AG04450 (cell line): ENCODE data around the gene ALOX15B. TPM values are rescaled to one million over a fixed set of nuclear protein-coding genes. Genes with fewer than 3 reads are reported as not detected.
A peak's percentile ranks its signal among the peaks of the same experiment; 100 is the strongest.
"Not testable (repeated sequence)": the region's sequence is repeated elsewhere in the genome, so short reads cannot be mapped to it uniquely, and the experiment has no call there.

Source experiments
- CTCF ChIA-PET: fragments of 300-600, 350-600 bp; formaldehyde crosslinking; extraction: SDS; loops from one replicate; lab custom pipeline; 2022; ENCODE audit warnings: antibody characterized with exemption, inconsistent platforms; lab: Charles Lee
- POLR2A ChIA-PET: fragments of 350-600 bp; formaldehyde crosslinking; extraction: SDS; loops from one replicate; lab custom pipeline; 2021; ENCODE audit warnings: antibody characterized with exemption, inconsistent platforms; lab: Yijun Ruan, JAX
- DNase-seq: peaks from one replicate; pipeline ENCODE4 v3.0.0-alpha.2; 2011; ENCODE audit warnings: low read depth, low spot score
- H3K27ac ChIP-seq: one replicate; pipeline ENCODE4 v1.5.1; 2012; ENCODE audit warnings: low read depth, low read length, control low read depth
- H3K27me3 ChIP-seq: one replicate; pipeline ENCODE4 v1.6.0; 2012; ENCODE audit warnings: low read length; ENCODE audit not compliant: control insufficient read depth, insufficient read depth
- H3K4me3 ChIP-seq: 2 replicates; pipeline ENCODE4 v1.5.1; 2011; ENCODE audit warnings: mild to moderate bottlenecking, low read depth, low read length, control low read depth
- H3K9me3 ChIP-seq: 2 replicates; pipeline ENCODE4 v1.5.1; 2012; ENCODE audit warnings: low read length; ENCODE audit not compliant: control insufficient read depth, insufficient read depth
- polyA plus RNA-seq: library from polyadenylated mRNA; depleted of rRNA; stranded (reverse); fragments of >200 nt; gene quantifications from 2 replicates; pipeline ENCODE4 v1.2.3, GENCODE V29; 2011
- TF ChIP-seq, protein P1 (sequence below): IDR thresholded peaks from 2 replicates; pipeline ENCODE4 v1.5.1; 2011; ENCODE audit warnings: low read depth, low read length, control low read depth, inconsistent platforms

The ALOX15B gene
- polyA plus RNA-seq, 1 experiment, result not detected

DNA sequence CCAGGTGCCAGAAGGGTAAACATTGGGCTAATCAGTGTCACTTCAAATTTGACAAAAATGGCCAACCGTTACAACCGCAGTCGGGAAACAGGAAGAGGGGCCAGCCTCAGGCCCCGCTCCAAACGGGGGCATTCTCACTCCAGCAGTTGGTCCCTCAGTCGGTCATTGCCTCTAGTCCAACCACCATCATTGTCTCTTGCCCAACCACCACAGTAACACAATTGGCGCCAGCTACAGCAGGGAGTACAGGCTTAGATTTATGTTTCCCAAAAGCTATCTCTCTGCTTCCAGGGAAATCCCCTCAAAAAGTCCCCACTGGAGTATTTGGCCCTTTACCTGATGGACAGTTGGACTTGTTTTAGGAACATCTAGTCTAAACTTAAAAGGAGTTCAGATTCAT is 20.3 kb downstream of the ALOX15B start:
- DNase-seq, result no peak
- Histone ChIP-seq H3K4me3 (no peak overlapping the region), H3K27me3 (peaks cover 50% of the 10 kb centered on the region), H3K27ac (no peak overlapping the region), H3K9me3 (no peaks in the 10 kb centered on the region)
- CTCF ChIA-PET, result interaction anchor here (0.7 to 7.0 kb wide), 14 partner anchors 12 to 726 kb away, joined by 3 to 124 read pairs (median 7); partner anchors contain the start of genes ALOXE3 and CNTROB
- POLR2A ChIA-PET, result no interaction called here
- TF ChIP-seq, protein P1, sequence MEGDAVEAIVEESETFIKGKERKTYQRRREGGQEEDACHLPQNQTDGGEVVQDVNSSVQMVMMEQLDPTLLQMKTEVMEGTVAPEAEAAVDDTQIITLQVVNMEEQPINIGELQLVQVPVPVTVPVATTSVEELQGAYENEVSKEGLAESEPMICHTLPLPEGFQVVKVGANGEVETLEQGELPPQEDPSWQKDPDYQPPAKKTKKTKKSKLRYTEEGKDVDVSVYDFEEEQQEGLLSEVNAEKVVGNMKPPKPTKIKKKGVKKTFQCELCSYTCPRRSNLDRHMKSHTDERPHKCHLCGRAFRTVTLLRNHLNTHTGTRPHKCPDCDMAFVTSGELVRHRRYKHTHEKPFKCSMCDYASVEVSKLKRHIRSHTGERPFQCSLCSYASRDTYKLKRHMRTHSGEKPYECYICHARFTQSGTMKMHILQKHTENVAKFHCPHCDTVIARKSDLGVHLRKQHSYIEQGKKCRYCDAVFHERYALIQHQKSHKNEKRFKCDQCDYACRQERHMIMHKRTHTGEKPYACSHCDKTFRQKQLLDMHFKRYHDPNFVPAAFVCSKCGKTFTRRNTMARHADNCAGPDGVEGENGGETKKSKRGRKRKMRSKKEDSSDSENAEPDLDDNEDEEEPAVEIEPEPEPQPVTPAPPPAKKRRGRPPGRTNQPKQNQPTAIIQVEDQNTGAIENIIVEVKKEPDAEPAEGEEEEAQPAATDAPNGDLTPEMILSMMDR, result no peak

GRCh38 chr17:8060274-8060673 is 21.4 kb downstream of the ALOX15B start:
- H3K4me3 ChIP-seq, result no peak overlapping the region
- TF ChIP-seq, protein P1, result peak; percentile 73
- no peaks in the 10 kb centered on the region; the same call in 1 of the 2 replicates for H3K9me3 ChIP-seq
- no peak overlapping the region for H3K27ac ChIP-seq
- H3K27me3 ChIP-seq, result peaks cover 54% of the 10 kb centered on the region
- ChIA-PET CTCF (interaction anchor here (0.5 to 7.0 kb wide), 34 partner anchors 13 to 835 kb away, joined by 3 to 124 read pairs (median 4); partner anchors contain the start of genes ALOXE3, RNF227 and SLC25A35), POLR2A (interaction anchor here (0.6 kb wide), 1 partner anchor 19 kb away, joined by 5 read pairs; no protein-coding TSS in a partner anchor)
- peak; percentile 30 for DNase-seq

- H3K4me3 ChIP-seq, H3K9me3 ChIP-seq, H3K27ac ChIP-seq, DNase-seq, POLR2A ChIA-PET: not testable (repeated sequence)
- H3K27me3 ChIP-seq, result peaks cover 64% of the 10 kb centered on the region
- CTCF ChIA-PET, result interaction anchor here (0.6 to 7.0 kb wide), 12 partner anchors 11 to 318 kb away, joined by 3 to 124 read pairs (median 6); partner anchors contain the start of gene ALOXE3
Measured at GRCh38 chr17:8061851-8062250, 23.0 kb downstream of the ALOX15B start.

DNA sequence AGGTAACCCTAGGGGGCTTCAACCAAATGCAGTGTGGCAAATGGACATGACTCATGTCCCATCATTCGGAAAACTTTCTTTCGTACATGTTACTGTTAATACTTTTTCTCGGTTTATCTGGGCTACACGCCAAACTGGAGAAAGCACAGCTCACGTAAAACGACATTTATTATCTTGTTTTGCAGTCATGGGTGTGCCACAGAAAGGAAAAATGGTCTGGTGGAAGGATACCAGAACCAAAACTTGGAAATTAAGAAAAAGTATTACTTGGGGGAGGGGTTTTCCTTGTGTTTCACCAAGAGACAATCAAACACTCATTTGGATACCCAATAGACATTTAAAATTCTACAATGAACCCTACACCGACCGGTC is 23.6 kb downstream of the ALOX15B start:
- DNase-seq, result no peak
- no peak overlapping the region for H3K27ac ChIP-seq
- TF ChIP-seq, protein P1, result no peak
- ChIA-PET CTCF (interaction anchor here (0.6 to 7.0 kb wide), 7 partner anchors 11 to 73 kb away, joined by 3 to 124 read pairs (median 11); partner anchors contain the start of gene ALOXE3), POLR2A (no interaction called here)
- H3K4me3 ChIP-seq, result no peak overlapping the region
- no peaks in the 10 kb centered on the region; the same call in 1 of the 2 replicates for H3K9me3 ChIP-seq
- peaks cover 69% of the 10 kb centered on the region for H3K27me3 ChIP-seq

DNA sequence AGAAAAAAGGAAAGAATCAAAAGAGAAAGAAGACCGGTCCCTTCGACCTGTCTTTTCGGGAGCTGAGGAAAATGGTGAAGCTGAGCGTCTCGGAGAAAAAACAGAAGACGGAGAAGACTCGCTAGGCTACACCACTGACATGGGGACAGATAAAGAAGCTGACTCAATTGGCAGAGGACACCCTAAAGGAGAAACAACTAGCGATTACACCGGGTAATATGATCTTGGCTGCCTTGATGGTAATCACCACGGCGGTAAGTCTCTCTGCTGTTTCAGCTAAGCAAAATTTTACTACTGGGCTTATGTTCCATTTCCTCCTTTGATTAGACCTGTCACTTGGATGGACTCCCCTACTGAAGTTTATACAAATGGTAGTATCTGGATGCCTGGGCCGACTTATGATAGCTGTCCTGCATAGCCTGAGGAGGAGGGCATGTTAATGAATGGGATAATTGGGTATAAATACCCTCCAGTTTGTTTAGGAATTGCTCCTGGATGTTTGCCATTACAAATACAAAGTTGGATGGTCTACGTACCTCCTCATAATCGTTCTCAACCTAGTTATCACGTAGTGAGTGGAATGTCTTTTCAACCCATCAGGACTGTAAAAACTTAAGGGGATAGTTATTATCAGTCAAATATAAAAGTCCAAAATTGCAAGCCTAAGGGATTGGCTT is 24.1 kb downstream of the ALOX15B start:
- TF ChIP-seq, protein P1, result no peak
- POLR2A ChIA-PET, result no interaction called here
- Histone ChIP-seq H3K9me3 (no peaks in the 10 kb centered on the region; the same call in 1 of the 2 replicates), H3K4me3 (no peak overlapping the region), H3K27me3 (peaks cover 73% of the 10 kb centered on the region), H3K27ac (no peak overlapping the region)
- no peak for DNase-seq
- CTCF ChIA-PET, result interaction anchor here (1.0 to 7.0 kb wide), 5 partner anchors 10 to 73 kb away, joined by 3 to 124 read pairs (median 40); partner anchors contain the start of gene ALOXE3
